ENCODE data around the gene NPBWR2.

The NPBWR2 gene

DNA sequence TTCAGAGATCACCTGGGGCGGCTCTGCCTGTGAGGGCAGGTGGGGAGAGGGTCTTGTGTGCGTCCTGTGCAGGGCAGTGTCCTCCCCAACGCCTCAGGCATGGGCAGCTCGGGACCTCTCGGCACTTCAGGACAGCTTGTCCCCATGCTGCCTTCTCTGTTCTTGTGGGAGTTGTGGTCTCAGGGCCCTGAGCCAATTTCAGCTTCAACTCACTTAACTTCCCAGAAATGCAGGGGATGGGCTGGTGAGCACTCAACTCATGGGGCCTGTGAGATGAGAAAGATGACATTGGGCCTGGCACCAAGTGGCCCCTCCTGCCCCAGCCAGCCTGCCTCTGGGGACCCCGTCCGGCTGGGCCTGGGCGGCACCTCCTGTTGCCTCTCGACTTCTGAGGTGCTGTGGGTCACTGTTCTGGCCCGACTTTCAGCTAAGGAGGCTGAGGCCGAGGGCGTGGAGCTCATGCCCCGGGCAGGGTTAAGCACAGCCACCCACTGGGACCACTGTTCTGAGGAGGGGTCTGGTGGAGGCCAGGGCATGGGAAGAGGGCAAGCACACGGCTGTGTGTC lies 34.8 kb downstream of the NPBWR2 start:
- no peak for DNase-seq (ENCODE audit: low read depth in 2 of 2)

DNA sequence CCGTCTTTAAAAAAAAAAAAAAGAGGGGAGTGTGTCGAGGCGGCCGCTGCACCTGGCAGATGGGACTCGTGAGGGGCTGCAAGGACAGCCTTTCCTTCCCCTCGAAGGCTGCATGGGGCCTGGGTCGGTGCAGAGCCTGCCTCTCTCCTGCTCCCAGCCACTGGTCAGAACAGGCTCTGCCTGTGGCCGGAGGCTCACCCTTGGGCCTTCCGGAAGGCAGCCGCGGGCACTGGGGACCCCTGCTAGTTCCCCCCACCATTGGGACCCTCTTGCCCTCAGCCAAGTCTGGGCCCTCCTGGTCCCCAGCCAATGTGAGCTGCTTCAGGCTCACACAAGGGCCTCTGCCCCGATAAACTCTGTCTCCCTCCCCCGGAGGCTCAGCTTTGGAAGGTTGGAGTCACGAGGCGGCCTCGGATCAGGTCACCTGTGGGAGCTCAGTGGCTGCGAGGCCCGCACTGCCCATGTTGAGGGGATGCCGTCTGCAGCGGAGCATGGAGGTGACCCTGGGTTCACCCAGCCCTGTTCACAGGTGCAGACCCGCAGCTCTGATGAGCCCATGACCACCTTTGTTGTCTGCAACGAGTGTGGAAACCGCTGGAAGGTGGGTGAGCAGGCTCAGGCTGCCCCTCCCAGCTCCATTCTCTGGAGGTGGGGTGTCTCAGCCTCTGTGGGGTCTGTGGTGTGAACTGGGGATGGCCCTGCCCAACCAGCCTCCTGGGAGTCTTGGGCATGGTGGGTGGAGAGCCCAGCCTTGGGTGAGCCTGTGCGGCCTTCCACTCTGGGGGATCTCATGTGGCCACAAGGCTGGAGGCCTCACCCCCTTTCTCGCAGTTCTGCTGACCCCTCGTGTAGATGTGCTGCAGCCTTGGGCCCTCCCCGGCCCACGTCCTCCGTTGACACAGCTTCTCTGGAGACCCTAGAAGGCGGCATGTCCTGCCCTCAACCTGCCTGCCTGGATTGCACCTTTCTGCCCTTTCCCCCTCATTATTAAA lies 35.7 kb downstream of the NPBWR2 start:
- no peak for DNase-seq (ENCODE audit: low read depth in 2 of 2)

- DNase-seq (ENCODE audit: low read depth in 2 of 2) = no peak
These were observed 36.9 kb downstream of the NPBWR2 start for GRCh38 chr20:64070244-64070993.

DNA sequence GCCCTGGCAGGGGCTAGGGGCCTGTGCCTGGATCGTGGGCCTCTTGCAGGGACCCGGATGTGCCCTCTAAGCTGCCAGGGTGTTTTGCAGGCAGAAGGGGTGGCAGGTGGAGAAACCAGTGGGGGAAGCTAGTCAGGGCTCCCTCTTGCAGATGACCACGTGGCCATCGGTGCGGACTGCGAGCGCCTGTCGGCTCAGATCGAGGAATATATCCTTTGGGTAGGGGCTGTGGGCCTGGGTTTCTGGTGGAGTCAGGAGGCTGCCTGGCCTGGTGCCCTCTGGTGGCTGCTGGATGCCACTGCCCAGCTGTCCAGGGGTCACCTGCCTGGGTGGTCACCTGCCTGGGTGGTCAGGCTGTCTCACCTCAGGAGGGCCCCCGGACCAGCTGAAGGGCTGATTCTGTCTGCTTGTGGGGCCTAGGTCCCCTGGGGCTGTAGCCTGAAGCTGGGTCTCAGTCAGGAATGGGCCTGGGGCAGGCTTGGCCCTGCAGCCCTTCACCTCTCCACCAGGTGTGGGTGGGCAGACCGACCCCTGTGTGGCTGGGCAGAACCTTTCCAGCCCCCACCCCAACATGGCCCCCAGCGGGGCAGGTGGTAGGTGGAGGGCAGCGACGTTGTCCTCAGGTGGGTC lies 37.6 kb downstream of the NPBWR2 start:
- DNase-seq (ENCODE audit: low read depth in 2 of 2) = no peak

DNA sequence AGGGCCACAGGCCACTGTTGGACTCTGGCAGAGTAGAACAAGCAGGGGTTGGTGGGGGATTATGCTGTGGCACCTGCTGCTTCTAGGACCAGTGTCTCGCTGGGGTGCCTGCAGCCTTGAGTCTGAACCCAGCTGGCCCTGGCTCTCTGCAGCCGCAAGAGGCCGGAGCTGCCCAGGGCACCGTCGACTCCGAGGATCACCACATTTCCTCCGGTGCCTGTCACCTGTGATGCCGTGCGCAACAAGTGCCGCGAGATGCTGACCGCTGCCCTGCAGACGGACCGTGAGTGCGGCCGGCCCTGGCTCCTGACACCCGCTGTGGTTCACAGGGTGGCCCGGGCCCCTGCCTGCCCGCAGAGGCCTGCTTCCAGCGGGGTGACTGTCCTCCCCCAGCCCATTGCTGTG lies 38.2 kb downstream of the NPBWR2 start:
- DNase-seq (ENCODE audit: low read depth in 2 of 2) = no peak

DNA sequence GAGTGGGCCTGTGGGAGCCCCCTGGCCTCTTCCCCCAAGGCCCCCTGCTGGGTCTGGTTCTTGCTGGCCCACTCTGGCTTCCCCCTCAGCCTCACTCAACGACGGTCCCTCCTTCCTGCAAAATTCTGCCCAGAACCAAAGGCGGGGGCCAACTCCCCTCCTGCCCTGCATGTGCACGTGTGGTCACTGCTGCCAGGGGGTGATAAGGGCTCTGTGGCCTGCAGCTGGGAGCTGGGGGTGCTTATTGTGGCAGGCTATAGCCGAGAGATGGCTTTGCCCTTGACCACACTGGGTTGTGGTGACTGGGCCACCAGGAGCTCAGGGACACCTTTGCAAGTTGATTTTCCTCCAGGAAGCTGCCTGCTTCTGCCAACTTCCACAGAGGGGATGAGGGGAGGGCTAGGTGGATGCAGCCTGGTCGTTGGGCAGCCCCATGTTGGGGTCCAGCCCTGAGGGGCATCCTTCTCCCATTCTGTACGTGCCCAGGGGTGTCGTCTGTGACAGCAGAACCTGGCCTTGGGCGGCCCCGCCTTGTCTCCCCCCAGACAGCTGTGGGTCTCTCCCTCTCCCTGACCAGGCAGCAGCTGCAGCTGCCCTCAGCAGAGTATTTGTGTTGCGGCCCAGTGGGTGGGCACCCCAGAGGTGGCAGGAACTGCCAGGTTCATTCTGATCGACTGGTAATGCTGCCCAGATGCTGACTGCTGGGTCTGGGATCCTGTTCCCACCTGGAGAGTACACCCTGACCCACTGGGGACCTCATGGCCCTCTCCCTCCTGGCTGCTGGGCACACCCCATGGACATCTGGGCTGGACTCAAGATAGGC lies 38.8 kb downstream of the NPBWR2 start:
- no peak for DNase-seq (ENCODE audit: low read depth in 2 of 2)

GRCh38 chr20:64067733-64068307 lies 39.5 kb downstream of the NPBWR2 start:
- no peak for DNase-seq (ENCODE audit: low read depth in 2 of 2)

GRCh38 chr20:64067005-64067632 lies 40.2 kb downstream of the NPBWR2 start:
- DNase-seq (ENCODE audit: low read depth in 2 of 2) = no peak

DNA sequence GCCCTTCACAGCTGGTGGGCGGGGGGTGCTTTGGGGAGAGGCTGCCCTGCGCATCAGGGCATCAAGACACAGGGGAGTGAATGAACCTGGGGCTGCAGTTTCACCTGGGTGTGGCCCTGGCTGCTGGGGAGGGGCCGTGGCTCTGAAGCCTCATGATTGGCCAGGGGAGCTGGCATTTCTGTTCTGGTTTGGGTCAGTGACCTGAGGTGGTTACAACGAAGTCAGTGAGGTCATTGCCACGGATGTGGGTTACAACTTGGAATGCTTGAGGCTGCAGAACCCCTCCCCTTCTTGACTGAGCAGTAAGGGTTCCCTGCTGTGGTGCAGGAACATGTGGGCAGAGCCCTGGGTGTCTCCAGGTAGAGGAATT lies 41.4 kb downstream of the NPBWR2 start:
- peak; percentile 43 to 50 for DNase-seq (ENCODE audit: low read depth in 2 of 2)

DNA sequence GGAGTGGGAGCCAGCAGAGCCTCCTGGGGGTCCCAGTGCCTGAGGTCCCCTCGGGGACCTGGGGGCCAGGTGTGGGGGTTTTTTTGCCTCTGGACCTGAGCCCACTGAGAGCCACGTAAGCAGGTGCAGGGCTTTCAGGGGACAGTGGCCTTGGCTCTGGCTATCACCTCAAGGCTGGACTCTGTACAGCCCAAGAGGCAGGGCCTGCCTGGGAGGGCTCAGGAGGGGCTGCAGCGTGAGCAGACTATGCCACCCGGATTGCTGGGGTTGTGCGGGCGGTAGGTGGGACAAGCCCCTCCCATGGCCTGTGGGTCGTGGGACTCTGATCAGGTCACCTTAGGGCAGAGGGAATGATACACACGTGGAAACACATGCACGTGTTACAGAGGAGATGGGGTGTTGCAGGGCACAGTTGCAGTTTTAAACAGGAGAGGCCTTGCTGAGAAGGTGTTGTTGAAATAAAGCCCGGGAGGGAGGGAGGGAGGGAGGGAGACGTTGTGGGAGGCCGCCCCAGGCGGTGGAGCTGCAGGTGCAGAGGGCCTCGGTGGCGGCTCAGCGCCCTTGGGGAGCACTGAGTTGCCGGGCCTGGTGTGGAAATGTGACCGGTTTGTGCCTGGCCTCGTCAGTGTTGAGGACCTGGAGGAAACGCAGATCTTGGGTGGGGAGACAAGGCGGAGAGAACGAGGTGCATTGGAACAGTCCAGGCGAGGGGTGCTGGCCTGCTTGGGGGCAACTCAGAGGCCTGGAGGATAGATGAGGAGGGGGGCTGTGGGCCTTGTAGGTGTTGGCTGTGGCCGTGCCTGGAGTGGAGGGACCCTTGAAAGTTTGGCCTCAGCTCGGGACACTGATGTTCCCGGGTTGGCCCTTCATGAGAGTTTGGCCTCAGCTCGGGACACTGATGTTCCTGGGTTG lies 42.0 kb downstream of the NPBWR2 start:
- no peak for DNase-seq (ENCODE audit: low read depth in 2 of 2)

DNA sequence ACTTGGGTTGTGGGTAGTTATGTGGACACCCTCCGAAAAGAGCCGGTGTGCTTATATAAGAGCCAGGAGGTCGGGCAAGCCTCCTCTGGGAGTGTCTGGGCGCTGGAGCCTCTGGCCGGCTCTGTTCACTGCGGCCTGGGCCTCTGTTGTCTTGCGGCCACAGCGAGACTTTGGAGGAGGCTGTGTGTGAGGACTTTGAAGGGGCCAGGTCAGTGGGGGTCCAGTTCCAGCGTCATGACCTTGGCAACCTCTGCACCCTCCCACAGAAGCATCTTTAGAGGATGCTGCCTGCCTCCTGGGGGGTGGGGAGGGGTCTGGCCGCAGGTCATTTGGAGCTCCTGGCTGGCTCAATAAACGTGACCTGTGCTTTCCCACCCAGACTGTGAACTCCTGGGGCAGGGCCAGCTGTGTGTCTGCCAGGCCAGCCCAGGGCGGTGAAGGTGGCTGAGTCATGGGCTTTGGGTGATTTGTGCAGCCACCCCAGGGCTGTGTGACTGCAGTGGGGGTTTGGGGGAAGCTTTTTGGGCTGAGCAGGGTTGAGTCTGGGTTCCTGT lies 43.1 kb downstream of the NPBWR2 start:
- DNase-seq (ENCODE audit: low read depth in 2 of 2) = no peak

- DNase-seq (ENCODE audit: low read depth in 2 of 2) = peak in 1 of 2 donors; percentile 33
These were observed 43.8 kb downstream of the NPBWR2 start for GRCh38 chr20:64063389-64064144.

DNA sequence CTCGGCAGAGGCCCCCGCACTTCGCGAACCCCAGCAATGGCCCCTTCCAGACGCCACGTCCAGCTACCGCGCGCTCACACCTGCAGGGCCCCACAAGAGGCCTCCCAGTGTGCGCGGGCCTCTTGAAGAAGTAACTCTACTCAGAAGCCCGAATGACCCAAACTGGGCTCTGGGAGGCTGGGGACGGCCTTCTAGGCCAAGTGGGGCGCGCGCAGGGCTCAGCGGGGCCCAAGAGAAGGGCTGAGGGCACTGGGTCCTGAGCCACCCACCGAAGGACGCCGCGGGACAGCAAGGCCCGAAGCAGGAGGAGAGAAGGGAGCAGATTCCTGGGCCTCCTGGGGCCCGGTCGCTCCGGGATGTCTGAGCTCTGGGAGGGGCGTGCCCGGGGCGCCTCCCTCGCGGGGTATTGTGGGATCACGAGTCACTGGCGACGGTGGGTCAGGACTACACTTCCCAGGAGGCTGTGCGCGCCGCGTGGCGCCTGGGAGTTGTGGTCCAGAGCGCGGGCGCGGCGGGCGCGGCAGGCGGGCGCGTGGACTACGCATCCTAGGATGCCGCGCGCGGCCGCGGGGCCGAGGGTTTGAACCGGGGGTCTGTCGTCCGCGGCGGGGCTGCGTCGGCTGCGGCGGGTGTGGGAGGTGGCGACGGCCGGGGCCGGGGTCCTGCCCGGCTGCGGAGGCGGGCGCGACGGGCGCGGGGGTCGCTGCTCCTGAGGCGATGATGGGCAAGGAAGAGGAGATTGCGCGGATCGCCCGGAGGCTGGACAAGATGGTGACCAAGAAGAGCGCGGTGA lies 44.6 kb downstream of the NPBWR2 start, which contains the start of gene TCEA2:
Gene TCEA2 (plus strand): TSS at position 603 of the 793 bp plus-strand sequence. CDS start 115 bp downstream, at position 718.
- DNase-seq (ENCODE audit: low read depth in 2 of 2) = peak; percentile 91 to 94

DNA sequence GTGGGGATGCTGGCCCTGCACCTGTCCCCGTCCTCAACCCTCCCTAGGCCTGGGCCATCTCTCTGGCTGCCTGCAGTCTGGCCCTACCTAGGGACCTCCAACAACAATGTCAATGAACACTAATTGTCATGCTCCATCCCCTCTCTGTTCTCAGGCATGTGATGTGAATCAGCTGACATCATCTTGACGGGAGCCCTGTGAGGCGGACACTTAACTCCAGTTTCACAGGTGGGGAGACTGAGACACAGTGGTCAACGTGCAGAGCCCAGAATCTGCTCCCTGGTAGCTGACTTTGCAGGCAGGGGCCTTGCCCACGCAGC lies 45.1 kb downstream of the NPBWR2 start:
- DNase-seq (ENCODE audit: low read depth in 2 of 2) = no peak

DNA sequence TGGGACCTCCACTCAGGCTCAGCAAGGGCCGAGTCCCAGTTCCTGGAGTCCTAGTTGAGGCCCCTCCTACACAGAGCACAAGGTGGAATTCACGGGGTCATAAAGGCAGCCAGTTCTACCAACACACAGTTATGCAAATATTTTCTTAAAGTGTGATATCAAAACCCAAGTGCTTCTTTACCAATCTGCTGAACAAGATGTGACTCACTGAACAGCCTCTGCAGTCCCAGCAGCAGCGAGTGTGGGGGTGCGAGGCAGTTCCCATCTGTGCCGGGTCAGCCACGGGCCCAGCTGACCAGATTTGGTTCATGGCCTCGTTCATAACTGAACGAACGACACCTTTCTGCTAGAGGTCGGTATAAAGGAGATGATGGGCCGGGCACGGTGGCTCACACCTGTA lies 48.8 kb downstream of the NPBWR2 start:
- no peak for DNase-seq (ENCODE audit: low read depth in 2 of 2)

- DNase-seq (ENCODE audit: low read depth in 2 of 2) = peak; percentile 80 to 83
These were observed 49.5 kb downstream of the NPBWR2 start for GRCh38 chr20:64057628-64058498.
